Measurements from ENCODE around the gene GP1BB. TPM values are rescaled to one million over a fixed set of nuclear protein-coding genes. Genes with fewer than 3 reads are reported as not detected.

The GP1BB gene
- polyA plus RNA-seq, 2 of the 4 experiments (the other 2 are of a cell fraction): 0.06 to 0.48 TPM

DNA sequence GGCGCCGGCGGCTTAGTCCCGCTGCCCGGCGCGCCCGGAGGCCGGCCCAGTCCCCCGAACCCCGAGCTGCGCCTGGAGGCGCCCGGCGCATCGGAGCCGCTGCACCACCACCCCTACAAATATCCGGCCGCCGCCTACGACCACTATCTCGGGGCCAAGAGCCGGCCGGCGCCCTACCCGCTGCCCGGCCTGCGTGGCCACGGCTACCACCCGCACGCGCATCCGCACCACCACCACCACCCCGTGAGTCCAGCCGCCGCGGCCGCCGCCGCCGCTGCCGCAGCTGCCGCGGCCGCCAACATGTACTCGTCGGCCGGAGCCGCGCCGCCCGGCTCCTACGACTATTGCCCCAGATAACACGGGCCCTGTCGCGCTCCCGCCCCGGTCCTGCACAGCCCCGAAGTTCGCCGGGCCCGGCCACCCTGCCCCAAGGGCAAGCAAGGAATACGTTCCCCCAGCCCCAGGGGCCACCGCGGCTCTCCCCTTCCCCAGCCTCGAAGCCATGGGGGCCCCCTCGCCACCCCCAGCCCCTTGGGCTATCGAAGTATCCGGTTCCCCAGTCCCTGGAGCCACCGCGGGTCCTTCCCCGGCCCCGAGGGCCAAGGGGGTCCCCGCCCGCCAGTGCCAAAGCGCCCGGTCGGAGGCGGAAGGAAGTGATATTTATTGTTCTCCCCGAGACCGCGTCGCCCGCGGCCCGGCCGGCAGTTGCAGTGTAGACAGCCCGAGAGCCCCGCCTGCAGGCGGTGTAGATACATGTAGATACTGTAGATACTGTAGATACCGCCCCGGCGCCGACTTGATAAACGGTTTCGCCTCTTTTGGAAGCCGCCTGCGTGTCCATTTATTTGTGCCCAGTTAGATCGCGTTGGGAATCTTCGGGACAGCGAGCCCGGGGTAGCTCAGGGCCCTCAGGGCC lies 43.4 kb downstream of the GP1BB start (continued):
- TF ChIP-seq FOSB (CRISPR knock-in tag; IDR thresholded peaks at IDR 0.05) (no peak), RCOR1 (IDR thresholded peaks at IDR 0.05; ENCODE audit: low read depth, low read length) (no peak), RARB (CRISPR knock-in tag; IDR thresholded peaks at IDR 0.05) (no peak)

DNA sequence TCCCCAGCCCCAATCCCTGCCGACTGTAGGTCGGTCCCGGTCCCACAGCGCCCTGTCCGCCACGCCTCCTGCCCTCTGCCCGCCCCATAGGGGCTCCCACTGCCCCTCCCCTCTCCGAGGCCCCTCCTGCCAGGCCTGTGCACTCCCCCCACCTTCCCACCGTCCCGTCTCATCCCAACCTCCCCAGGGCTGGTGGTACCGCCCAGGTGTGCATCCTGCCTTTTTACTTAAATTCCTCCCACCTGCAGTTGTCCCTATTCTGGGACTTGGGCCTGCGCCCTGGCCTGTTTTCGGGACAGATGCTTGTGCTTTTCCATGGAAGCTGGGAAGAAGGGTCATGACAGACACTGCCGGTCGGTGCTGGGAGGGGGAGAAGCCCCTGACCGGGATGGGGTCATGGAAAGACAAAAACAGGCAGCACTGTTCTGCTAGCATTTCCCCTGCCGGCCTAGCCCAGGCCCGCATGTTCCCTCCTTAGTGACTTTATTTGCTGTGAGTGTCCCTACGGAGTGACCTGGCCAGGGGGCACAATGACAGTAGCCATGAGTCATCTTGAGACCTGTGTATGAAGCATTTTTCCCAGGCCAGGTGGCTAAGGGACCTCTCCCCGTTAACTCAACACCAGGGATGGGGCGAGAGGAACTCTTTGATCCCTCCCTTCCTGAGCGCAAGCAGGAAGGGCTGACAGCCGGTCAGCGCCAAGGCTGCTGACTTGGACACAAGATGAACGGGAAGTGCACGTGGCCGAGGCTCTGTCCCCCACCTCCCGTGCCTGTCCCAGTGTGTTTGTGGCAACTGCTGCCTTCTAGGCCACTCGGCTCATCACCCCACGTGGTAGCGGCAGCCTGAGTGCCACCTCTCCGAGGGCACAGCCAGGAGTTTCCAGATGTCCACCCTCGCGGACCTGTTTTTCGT lies 44.3 kb downstream of the GP1BB start:
- ATAC-seq (no peak), DNase-seq (ENCODE audit: low read depth in 1 of 2, low spot score in 1 of 2) (no peak), FAIRE-seq (no peak)
- H3K4me3 ChIP-seq: no peak overlapping the region
- WGBS (ENCODE audit: missing lambda C conversion rate): 98% methylated on average over 9 of the region's 35 CpGs
- no peak overlapping the region for H3K4me2 ChIP-seq
- TF ChIP-seq, protein P1, sequence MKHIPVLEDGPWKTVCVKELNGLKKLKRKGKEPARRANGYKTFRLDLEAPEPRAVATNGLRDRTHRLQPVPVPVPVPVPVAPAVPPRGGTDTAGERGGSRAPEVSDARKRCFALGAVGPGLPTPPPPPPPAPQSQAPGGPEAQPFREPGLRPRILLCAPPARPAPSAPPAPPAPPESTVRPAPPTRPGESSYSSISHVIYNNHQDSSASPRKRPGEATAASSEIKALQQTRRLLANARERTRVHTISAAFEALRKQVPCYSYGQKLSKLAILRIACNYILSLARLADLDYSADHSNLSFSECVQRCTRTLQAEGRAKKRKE (CRISPR knock-in tag; IDR thresholded peaks at IDR 0.05; ENCODE audit: low read depth): no peak
- no peak for TF ChIP-seq RAD21 (conservative IDR thresholded peaks at IDR 0.05 in 1 of 2, IDR thresholded peaks at IDR 0.05 in 1 of 2)
- TF ChIP-seq MYC (IDR thresholded peaks at IDR 0.05; ENCODE audit: borderline replicate concordance, low read length): no peak
- no peak for TF ChIP-seq CBX2 (IDR thresholded peaks at IDR 0.05; ENCODE audit: borderline replicate concordance, low read depth)
- no peak for TF ChIP-seq FOSL2 (IDR thresholded peaks at IDR 0.05)
- TF ChIP-seq FOSL2 (CRISPR knock-in tag; IDR thresholded peaks at IDR 0.05): no peak
- TF ChIP-seq TP53 (CRISPR knock-in tag; IDR thresholded peaks at IDR 0.05): no peak
- TF ChIP-seq KDM5A (IDR thresholded peaks at IDR 0.05): no peak
- TF ChIP-seq HOXB5 (CRISPR knock-in tag; IDR thresholded peaks at IDR 0.05): no peak
- POLR2A ChIA-PET: no interaction called here
- H3K9me3 ChIP-seq: no peaks in the 10 kb centered on the region
- CTCF ChIA-PET: no interaction called here
- H3K27ac ChIP-seq: no peak overlapping the region
- H3K4me1 ChIP-seq: no peaks in the 10 kb centered on the region

DNA sequence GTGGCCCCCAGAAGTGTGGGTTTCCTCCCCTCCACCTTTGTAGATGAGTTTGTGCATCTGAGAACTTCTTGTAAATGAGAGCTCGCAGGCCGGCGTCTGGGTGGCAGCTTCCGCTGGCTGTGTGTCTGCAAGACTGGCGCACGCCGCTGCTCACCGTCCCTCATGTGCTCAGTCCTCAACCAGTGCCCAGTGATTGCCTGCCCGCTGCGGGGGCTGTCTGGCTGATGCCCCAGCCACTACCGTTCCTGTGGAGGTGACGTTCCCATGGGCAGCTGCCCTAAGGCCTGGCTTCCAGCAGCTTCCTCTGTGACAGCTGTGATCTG lies 46.0 kb downstream of the GP1BB start:
- POLR2A ChIA-PET: interaction anchor here (1.0 kb wide), 1 partner anchor 112 kb away, joined by 3 read pairs; no protein-coding TSS in a partner anchor
- no peak for FAIRE-seq
- 90% methylated on average over 12 of the region's 12 CpGs for WGBS (ENCODE audit: missing lambda C conversion rate)
- DNase-seq (ENCODE audit: low read depth in 1 of 2, low spot score in 1 of 2): no peak
- Histone ChIP-seq H3K4me1 (no peaks in the 10 kb centered on the region), H3K9me3 (no peaks in the 10 kb centered on the region), H3K4me3 (no peak overlapping the region), H3K27ac (no peak overlapping the region), H3K4me2 (no peak overlapping the region)
- TF ChIP-seq, protein P1 (CRISPR knock-in tag; IDR thresholded peaks at IDR 0.05; ENCODE audit: low read depth): no peak
- no peak for TF ChIP-seq SMC3 (IDR thresholded peaks at IDR 0.05)
- TF ChIP-seq, protein P2, sequence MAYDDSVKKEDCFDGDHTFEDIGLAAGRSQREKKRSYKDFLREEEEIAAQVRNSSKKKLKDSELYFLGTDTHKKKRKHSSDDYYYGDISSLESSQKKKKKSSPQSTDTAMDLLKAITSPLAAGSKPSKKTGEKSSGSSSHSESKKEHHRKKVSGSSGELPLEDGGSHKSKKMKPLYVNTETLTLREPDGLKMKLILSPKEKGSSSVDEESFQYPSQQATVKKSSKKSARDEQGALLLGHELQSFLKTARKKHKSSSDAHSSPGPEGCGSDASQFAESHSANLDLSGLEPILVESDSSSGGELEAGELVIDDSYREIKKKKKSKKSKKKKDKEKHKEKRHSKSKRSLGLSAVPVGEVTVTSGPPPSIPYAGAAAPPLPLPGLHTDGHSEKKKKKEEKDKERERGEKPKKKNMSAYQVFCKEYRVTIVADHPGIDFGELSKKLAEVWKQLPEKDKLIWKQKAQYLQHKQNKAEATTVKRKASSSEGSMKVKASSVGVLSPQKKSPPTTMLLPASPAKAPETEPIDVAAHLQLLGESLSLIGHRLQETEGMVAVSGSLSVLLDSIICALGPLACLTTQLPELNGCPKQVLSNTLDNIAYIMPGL (CRISPR knock-in tag; IDR thresholded peaks at IDR 0.05; ENCODE audit: borderline replicate concordance): no peak
- TF ChIP-seq RFX5 (IDR thresholded peaks at IDR 0.05): no peak
- TF ChIP-seq, protein P3, sequence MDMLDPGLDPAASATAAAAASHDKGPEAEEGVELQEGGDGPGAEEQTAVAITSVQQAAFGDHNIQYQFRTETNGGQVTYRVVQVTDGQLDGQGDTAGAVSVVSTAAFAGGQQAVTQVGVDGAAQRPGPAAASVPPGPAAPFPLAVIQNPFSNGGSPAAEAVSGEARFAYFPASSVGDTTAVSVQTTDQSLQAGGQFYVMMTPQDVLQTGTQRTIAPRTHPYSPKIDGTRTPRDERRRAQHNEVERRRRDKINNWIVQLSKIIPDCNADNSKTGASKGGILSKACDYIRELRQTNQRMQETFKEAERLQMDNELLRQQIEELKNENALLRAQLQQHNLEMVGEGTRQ (IDR thresholded peaks at IDR 0.05): no peak
- TF ChIP-seq HEYL (CRISPR knock-in tag; IDR thresholded peaks at IDR 0.05): no peak
- TF ChIP-seq CBX2 (IDR thresholded peaks at IDR 0.05; ENCODE audit: borderline replicate concordance, low read depth): no peak
- TF ChIP-seq, protein P4, sequence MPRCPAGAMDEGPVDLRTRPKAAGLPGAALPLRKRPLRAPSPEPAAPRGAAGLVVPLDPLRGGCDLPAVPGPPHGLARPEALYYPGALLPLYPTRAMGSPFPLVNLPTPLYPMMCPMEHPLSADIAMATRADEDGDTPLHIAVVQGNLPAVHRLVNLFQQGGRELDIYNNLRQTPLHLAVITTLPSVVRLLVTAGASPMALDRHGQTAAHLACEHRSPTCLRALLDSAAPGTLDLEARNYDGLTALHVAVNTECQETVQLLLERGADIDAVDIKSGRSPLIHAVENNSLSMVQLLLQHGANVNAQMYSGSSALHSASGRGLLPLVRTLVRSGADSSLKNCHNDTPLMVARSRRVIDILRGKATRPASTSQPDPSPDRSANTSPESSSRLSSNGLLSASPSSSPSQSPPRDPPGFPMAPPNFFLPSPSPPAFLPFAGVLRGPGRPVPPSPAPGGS (IDR thresholded peaks at IDR 0.05): no peak
- TF ChIP-seq NR3C1 (IDR thresholded peaks at IDR 0.05): no peak
- TF ChIP-seq SREBF2 (IDR thresholded peaks at IDR 0.05): no peak
- no peak for TF ChIP-seq CBX8 (IDR thresholded peaks at IDR 0.05)
- TF ChIP-seq EHF (CRISPR knock-in tag; IDR thresholded peaks at IDR 0.05): no peak
- no peak for TF ChIP-seq HOXB13 (CRISPR knock-in tag; IDR thresholded peaks at IDR 0.05; ENCODE audit: low read depth)
- TF ChIP-seq KDM5A (IDR thresholded peaks at IDR 0.05): no peak
- TF ChIP-seq NFE2L2 (conservative IDR thresholded peaks at IDR 0.05; ENCODE audit: low read length): no peak
- no peak for TF ChIP-seq GATA3 (IDR thresholded peaks at IDR 0.05; ENCODE audit: borderline replicate concordance)
- CTCF ChIA-PET: interaction anchor here (1.5 kb wide), 1 partner anchor 39 kb away, joined by 8 read pairs; no protein-coding TSS in a partner anchor
- ATAC-seq: no peak

Measured in A549 (cell line).